BJ (cell line): ENCODE results near the gene WDR70. TPM values are rescaled to one million over a fixed set of nuclear protein-coding genes. Genes with fewer than 3 reads are reported as not detected.

Source experiments
- CTCF ChIA-PET: fragments of 350-600 bp; formaldehyde crosslinking; extraction: SDS; loops from one replicate; lab custom pipeline; 2021; ENCODE audit warnings: antibody characterized with exemption, inconsistent platforms; lab: Yijun Ruan, JAX
- POLR2A ChIA-PET: fragments of 300-600 bp; sonication (Branson Sonifier 250); formaldehyde crosslinking; extraction: SDS; loops from one replicate; lab custom pipeline; 2021; ENCODE audit warnings: antibody characterized with exemption; lab: Charles Lee
- DNase-seq: peaks from one replicate; pipeline ENCODE4 v3.0.0-alpha.2; 2011; ENCODE audit warnings: low read depth
- H3K27me3 ChIP-seq: 2 replicates; pipeline ENCODE4 v1.6.0; 2011; ENCODE audit warnings: low read length; ENCODE audit not compliant: control insufficient read depth, insufficient read depth
- H3K36me3 ChIP-seq: 2 replicates; pipeline ENCODE4 v1.5.1; 2011; ENCODE audit warnings: low read length; ENCODE audit not compliant: control insufficient read depth, insufficient read depth
- H3K4me3 ChIP-seq: 2 replicates; pipeline ENCODE4 v1.5.1; 2011; ENCODE audit warnings: low read depth, mild to moderate bottlenecking, control low read depth, low read length
- CTCF ChIP-seq: IDR thresholded peaks from 2 replicates; pipeline ENCODE4 v1.5.1; 2011; ENCODE audit warnings: low read depth, mild to moderate bottlenecking, control low read depth, inconsistent platforms, low read length, moderate library complexity; ENCODE audit not compliant: insufficient read depth
- polyA plus RNA-seq: library from polyadenylated mRNA; depleted of rRNA; stranded (reverse); fragments of >200 nt; gene quantifications from 2 replicates; pipeline ENCODE4 v1.2.3, GENCODE V29; 2011

Gene WDR70
- polyA plus RNA-seq, 1 experiment = 14.0 TPM

- H3K4me3 ChIP-seq = no peak overlapping the region
- no peaks in the 10 kb centered on the region for H3K27me3 ChIP-seq
- no peak for DNase-seq
- no peaks in the 10 kb centered on the region for H3K36me3 ChIP-seq
- TF ChIP-seq CTCF = no peak
- CTCF ChIA-PET = interaction anchor here (0.8 to 1.2 kb wide), 2 partner anchors 15 to 26 kb away, joined by 3 read pairs; no protein-coding TSS in a partner anchor
- POLR2A ChIA-PET = no interaction called here
Measured at GRCh38 chr5:37709020-37709419, 329.9 kb downstream of the WDR70 start.

DNA sequence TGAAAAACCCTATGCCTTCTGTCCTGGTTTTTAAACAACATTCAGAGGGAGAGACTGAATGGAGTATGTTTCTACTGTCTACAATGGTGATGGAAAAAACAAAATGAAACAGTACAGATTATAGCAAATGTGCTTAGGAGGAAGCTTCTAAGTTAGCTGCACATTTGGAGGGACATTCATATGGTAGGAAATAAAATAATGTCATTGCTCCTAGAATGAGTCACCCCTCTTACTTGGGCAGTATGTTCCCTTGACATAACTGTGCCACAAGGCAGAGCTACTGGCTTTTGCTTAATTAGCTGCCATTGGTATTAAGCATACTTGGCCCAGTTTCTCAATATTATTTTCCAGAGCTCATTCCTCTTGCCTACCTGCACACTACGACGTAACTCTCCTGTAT lies 331.8 kb downstream of the WDR70 start:
- H3K36me3 ChIP-seq = no peaks in the 10 kb centered on the region
- CTCF ChIA-PET = interaction anchor here (0.6 to 1.0 kb wide), 2 partner anchors 15 to 173 kb away, joined by 3 to 4 read pairs; no protein-coding TSS in a partner anchor
- no peaks in the 10 kb centered on the region for H3K27me3 ChIP-seq
- H3K4me3 ChIP-seq = no peak overlapping the region
- TF ChIP-seq CTCF = no peak
- POLR2A ChIA-PET = no interaction called here
- DNase-seq = no peak

- no peak for TF ChIP-seq CTCF
- POLR2A ChIA-PET = no interaction called here
- Histone ChIP-seq H3K4me3 (no peak overlapping the region), H3K36me3 (no peaks in the 10 kb centered on the region), H3K27me3 (no peaks in the 10 kb centered on the region)
- DNase-seq = no peak
- CTCF ChIA-PET = interaction anchor here (1.1 to 1.2 kb wide), 4 partner anchors 10 to 290 kb away, joined by 3 to 9 read pairs (median 5); no protein-coding TSS in a partner anchor
Measured at GRCh38 chr5:37712750-37713149, 333.6 kb downstream of the WDR70 start.

GRCh38 chr5:37714756-37715155 lies 335.6 kb downstream of the WDR70 start:
- no peaks in the 10 kb centered on the region for H3K27me3 ChIP-seq
- CTCF ChIA-PET = no interaction called here
- H3K4me3 ChIP-seq = no peak overlapping the region
- no peak for DNase-seq
- H3K36me3 ChIP-seq = no peaks in the 10 kb centered on the region
- POLR2A ChIA-PET = no interaction called here
- TF ChIP-seq CTCF = no peak

DNA sequence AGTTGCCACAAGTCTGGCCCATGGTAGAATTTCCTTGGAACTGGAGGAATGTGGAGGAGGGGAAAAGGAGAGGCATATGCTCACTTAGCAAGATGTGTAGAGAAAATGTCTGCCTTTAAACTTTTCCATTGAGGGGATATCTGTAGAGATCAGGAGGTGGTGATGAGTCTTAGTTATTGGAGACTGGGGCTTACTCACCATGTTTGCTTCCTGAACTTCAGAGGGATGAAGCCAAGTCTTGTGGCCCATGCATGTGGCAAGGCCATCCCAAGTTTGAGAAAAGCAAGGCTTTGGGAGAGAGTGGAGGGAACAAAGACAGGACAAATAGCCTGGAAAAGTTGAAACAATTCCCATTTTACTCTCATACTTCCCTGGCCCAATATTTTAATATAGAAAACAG lies 336.2 kb downstream of the WDR70 start:
- CTCF ChIA-PET = no interaction called here
- Histone ChIP-seq H3K36me3 (no peaks in the 10 kb centered on the region), H3K4me3 (no peak overlapping the region), H3K27me3 (no peaks in the 10 kb centered on the region)
- DNase-seq = no peak
- POLR2A ChIA-PET = no interaction called here
- no peak for TF ChIP-seq CTCF
